GM12878 (cell line): ENCODE measurements around the gene NFYC. TPM values are rescaled to one million over a fixed set of nuclear protein-coding genes. Genes with fewer than 3 reads are reported as not detected.

Experiments used
- BHLHE40 ChIP-seq, 2 experiments: fragments of 450-650 bp in 1 of 2; IDR thresholded peaks; 2 replicates each; pipeline ENCODE4 v1.6.1; 2011 to 2017; ENCODE audit warnings: low read depth in 2 of 2, borderline replicate concordance in 1 of 2, improper control_type of control experiment in 1 of 2, low read length in 1 of 2, mild to moderate bottlenecking in 1 of 2
- CBX5 ChIP-seq: sonication (generic); IDR thresholded peaks from 2 replicates; pipeline ENCODE4 v1.6.1; 2016; ENCODE audit warnings: low read depth, moderate library complexity, mild to moderate bottlenecking, inconsistent platforms
- CUX1 ChIP-seq: IDR thresholded peaks from 2 replicates; pipeline ENCODE4 v1.6.1; 2012; ENCODE audit warnings: improper control_type of control experiment, low read depth, low read length; ENCODE audit not compliant: insufficient replicate concordance
- IKZF2 ChIP-seq, 2 experiments: fragments of 450-650 bp; IDR thresholded peaks; 2 replicates each; pipeline ENCODE4 v1.6.1; 2017; ENCODE audit warnings: mild to moderate bottlenecking in 2 of 2, moderate library complexity in 2 of 2
- IRF5 ChIP-seq: fragments of 450-650 bp; IDR thresholded peaks from 2 replicates; pipeline ENCODE4 v1.6.1; 2017; ENCODE audit warnings: borderline replicate concordance
- MEF2A ChIP-seq: IDR thresholded peaks from 2 replicates; pipeline ENCODE4 v1.6.1; 2011; ENCODE audit warnings: low read depth, mild to moderate bottlenecking, low read length, moderate library complexity; ENCODE audit not compliant: insufficient read depth
- MLLT1 ChIP-seq: fragments of 450-650 bp; IDR thresholded peaks from 2 replicates; pipeline ENCODE4 v1.6.1; 2016; ENCODE audit warnings: mild to moderate bottlenecking
- MTA2 ChIP-seq: fragments of 450-650 bp; IDR thresholded peaks from 2 replicates; pipeline ENCODE4 v1.6.1; 2016; ENCODE audit warnings: low read depth, mild to moderate bottlenecking, moderate library complexity
- MYC ChIP-seq: IDR thresholded peaks from 2 replicates; pipeline ENCODE4 v1.6.1; 2011; ENCODE audit warnings: mild to moderate bottlenecking, low read length, moderate library complexity, inconsistent platforms; ENCODE audit not compliant: insufficient read depth, insufficient replicate concordance, insufficient read length, severe bottlenecking
- NFIC ChIP-seq: IDR thresholded peaks from 2 replicates; pipeline ENCODE4 v1.6.1; 2012; ENCODE audit warnings: low read depth, mild to moderate bottlenecking, inconsistent platforms, low read length, moderate library complexity
- PML ChIP-seq: IDR thresholded peaks from 2 replicates; pipeline ENCODE4 v1.6.1; 2012; ENCODE audit warnings: low read length, inconsistent platforms
- RBBP5 ChIP-seq: fragments of 200-600 bp; sonication (generic); conservative IDR thresholded peaks from 2 replicates; pipeline ENCODE4 v1.6.1; 2016
- SMC3 ChIP-seq: IDR thresholded peaks from 2 replicates; pipeline ENCODE4 v1.6.1; 2011; ENCODE audit warnings: low read length, improper control_type of control experiment, borderline replicate concordance
- SP1 ChIP-seq: IDR thresholded peaks from one replicate; pipeline ENCODE4 v1.6.1; 2011; ENCODE audit warnings: low read depth, low read length
- SREBF2 ChIP-seq: IDR thresholded peaks from 2 replicates; pipeline ENCODE4 v1.6.1; 2012; ENCODE audit warnings: mild to moderate bottlenecking, low read length
- YBX1 ChIP-seq: fragments of 450-650 bp; IDR thresholded peaks from 2 replicates; pipeline ENCODE4 v1.6.1; 2016; ENCODE audit warnings: antibody characterized with exemption
- ZNF687 ChIP-seq: fragments of 450-650 bp; IDR thresholded peaks from 2 replicates; pipeline ENCODE4 v1.6.1; 2017; ENCODE audit warnings: mild to moderate bottlenecking, moderate library complexity
- polyA plus RNA-seq, 11 experiments: library from polyadenylated mRNA; depleted of rRNA in 4 of 11; unstranded in 6 of 11; stranded (reverse) in 5 of 11; fragments of >200 nt; fragmentation: Nextera tagmentation in 4 of 11; fragmentation: Illumina TruSeq in 1 of 11; extraction: Ambion mirVana in 4 of 11; extraction: Trizol in 1 of 11; gene quantifications; 1 replicate in 1 of 11; 2 replicates in 10 of 11; pipeline versions ENCODE4 v1.2.1 to v1.2.3, GENCODE V29; 2011 to 2016; ENCODE audit warnings: inconsistent platforms in 2 of 11, missing spikeins in 2 of 11, low read depth in 1 of 11
- total RNA-seq, 4 experiments: library from RNA; depleted of rRNA in 3 of 4; stranded (reverse); fragments of >200 nt in 3 of 4; fragmentation: Illumina TruSeq in 1 of 4; extraction: Trizol in 1 of 4; gene quantifications; 2 replicates each; pipeline versions ENCODE4 v1.2.1 to v1.2.3, GENCODE V29; 2013 to 2021

Gene NFYC
- total and polyA plus RNA-seq, 10 of the 15 experiments (the other 5 are each of a cell fraction or from before 2014, with no cell fraction given): 4.3 to 84.2 (median 58.3) TPM

GRCh38 chr1:40709100-40709801 lies 17.7 kb downstream of the NFYC start (continued):
- TF ChIP-seq ZNF687 (0 out of 2 replicates have a peak, but pooled peaks have one; percentile 21), IKZF2 (IDR thresholded peaks at IDR 0.05) (no peak), SP1 (peak; percentile 96), CUX1 (no peak), BHLHE40 (IDR thresholded peaks at IDR 0.05; ENCODE audit: borderline replicate concordance in 1 of 2, low read depth in 2 of 2, low read length in 1 of 2) (no peak), CBX5 (no peak), NFIC (no peak), IRF5 (no peak), SMC3 (no peak), RBBP5 (no peak), PML (peak; percentile 20; the same call in 1 of the 2 replicates), SREBF2 (no peak), MYC (no peak), MTA2 (no peak), MEF2A (no peak), YBX1 (no peak), MLLT1 (no peak)
